ENCODE data around the gene NAA15.

DNA sequence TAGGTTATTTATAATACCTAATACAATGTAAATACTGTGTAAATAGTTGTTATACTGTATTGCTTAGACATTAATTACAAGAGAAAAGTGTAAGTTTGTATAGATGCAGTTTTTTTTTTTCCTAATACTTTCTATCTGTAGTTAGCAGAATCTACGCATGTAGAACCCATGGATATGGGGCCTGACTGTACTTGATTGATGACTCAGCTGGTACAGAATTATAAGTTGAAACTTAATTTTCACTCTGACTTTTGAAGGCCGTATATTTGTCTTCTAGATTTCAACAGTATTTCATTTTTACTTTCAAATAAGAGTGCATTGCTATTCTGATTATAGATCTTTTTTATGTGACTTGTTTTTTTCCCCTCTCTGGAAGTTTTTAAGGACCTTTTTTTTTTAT lies 31.7 kb downstream of the NAA15 start:
- TF ChIP-seq POLR2A (IDR thresholded peaks at IDR 0.05; ENCODE audit: low read depth, low read length): no peak
- TF ChIP-seq JUN (IDR thresholded peaks at IDR 0.05; ENCODE audit: borderline replicate concordance, insufficient read depth, insufficient read length, low read depth): no peak
- no peak for TF ChIP-seq CTCF (IDR thresholded peaks at IDR 0.05; ENCODE audit: extremely low read depth in 1 of 2, insufficient read depth in 1 of 2, low read depth in 1 of 2, low read length in 2 of 2)
- no peak for TF ChIP-seq EZH2 (IDR thresholded peaks at IDR 0.05; ENCODE audit: borderline replicate concordance, low read depth, low read length, severe bottlenecking)
- TF ChIP-seq POLR2AphosphoS5 (IDR thresholded peaks at IDR 0.05; ENCODE audit: insufficient read depth, low read depth, low read length): no peak
- no peak for TF ChIP-seq MAX (IDR thresholded peaks at IDR 0.05; ENCODE audit: insufficient read depth, insufficient read length)
- TF ChIP-seq FOS (IDR thresholded peaks at IDR 0.05; ENCODE audit: borderline replicate concordance, insufficient read depth, low read length): no peak
- TF ChIP-seq MYC (IDR thresholded peaks at IDR 0.05; ENCODE audit: low read depth, low read length): no peak

All from endothelial cell of umbilical vein (primary cell).